WI38 (cell line): ENCODE data around the gene NEDD1.

Experiments
- H3K4me3 ChIP-seq: 2 replicates; pipeline ENCODE4 v1.5.1; 2011; ENCODE audit warnings: low read depth, mild to moderate bottlenecking, control low read depth, low read length
- CTCF ChIP-seq: IDR thresholded peaks from 2 replicates; pipeline ENCODE4 v1.5.1; 2012; ENCODE audit warnings: low read depth, mild to moderate bottlenecking, control low read depth, low read length

The NEDD1 gene

GRCh38 chr12:96882862-96883261 lies 24.2 kb upstream of the NEDD1 start:
- no peak overlapping the region for H3K4me3 ChIP-seq
- TF ChIP-seq CTCF: no peak

- no peak for TF ChIP-seq CTCF
Measured at GRCh38 chr12:96883571-96883970, 23.5 kb upstream of the NEDD1 start.

GRCh38 chr12:96886998-96887677 lies 19.9 kb upstream of the NEDD1 start:
- H3K4me3 ChIP-seq: no peak overlapping the region
- no peak for TF ChIP-seq CTCF

More at GRCh38 chr12:96883571-96883970, 23.5 kb upstream of the NEDD1 start:
- H3K4me3 ChIP-seq: no peak overlapping the region

GRCh38 chr12:96889273-96889933 lies 17.7 kb upstream of the NEDD1 start:
- no peak overlapping the region for H3K4me3 ChIP-seq

GRCh38 chr12:96890331-96890730 lies 16.7 kb upstream of the NEDD1 start:
- H3K4me3 ChIP-seq: no peak overlapping the region
- TF ChIP-seq CTCF: no peak

More at GRCh38 chr12:96889273-96889933, 17.7 kb upstream of the NEDD1 start:
- no peak for TF ChIP-seq CTCF

- TF ChIP-seq CTCF: no peak
- no peak overlapping the region for H3K4me3 ChIP-seq
Measured at GRCh38 chr12:96892104-96892503, 15.0 kb upstream of the NEDD1 start.

- no peak overlapping the region for H3K4me3 ChIP-seq
- TF ChIP-seq CTCF: no peak
Measured at GRCh38 chr12:96897421-96897820, 9.6 kb upstream of the NEDD1 start.
